GM19455 (cell line): ENCODE results near the gene GPATCH8.
"Not testable (repeated sequence)": the region's sequence is repeated elsewhere in the genome, so short reads cannot be mapped to it uniquely, and the experiment has no call there.

ENCODE experiments used
- ATAC-seq: cut with Tn5 transposase; IDR thresholded peaks from one replicate; pipeline ENCODE4 v1.9.1; 2021; ENCODE audit not compliant: unreplicated experiment

The GPATCH8 gene

GRCh38 chr17:44527954-44528353 is 24.7 kb upstream of the GPATCH8 start:
- ATAC-seq, result no peak

- no peak for ATAC-seq
Observed at GRCh38 chr17:44527102-44527501, 23.9 kb upstream of the GPATCH8 start.

DNA sequence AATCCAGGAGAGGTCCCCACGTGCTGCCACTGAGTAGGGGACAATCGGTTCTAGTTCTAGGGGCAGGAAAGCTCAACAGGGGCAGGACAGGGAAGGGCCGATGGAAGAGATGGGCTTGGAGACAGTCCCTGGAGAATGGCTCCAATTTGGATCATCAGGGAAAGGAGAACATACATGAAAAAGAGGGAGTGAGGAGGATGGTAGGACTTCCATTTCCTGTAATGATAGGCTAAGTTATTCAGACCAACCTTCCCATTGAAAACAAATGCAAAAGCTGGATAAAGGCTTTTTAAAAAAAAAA is 20.4 kb upstream of the GPATCH8 start:
- no peak for ATAC-seq

- ATAC-seq, result no peak
Observed at GRCh38 chr17:44522883-44523671, 19.9 kb upstream of the GPATCH8 start.

GRCh38 chr17:44518032-44518431 is 14.8 kb upstream of the GPATCH8 start:
- no peak for ATAC-seq

DNA sequence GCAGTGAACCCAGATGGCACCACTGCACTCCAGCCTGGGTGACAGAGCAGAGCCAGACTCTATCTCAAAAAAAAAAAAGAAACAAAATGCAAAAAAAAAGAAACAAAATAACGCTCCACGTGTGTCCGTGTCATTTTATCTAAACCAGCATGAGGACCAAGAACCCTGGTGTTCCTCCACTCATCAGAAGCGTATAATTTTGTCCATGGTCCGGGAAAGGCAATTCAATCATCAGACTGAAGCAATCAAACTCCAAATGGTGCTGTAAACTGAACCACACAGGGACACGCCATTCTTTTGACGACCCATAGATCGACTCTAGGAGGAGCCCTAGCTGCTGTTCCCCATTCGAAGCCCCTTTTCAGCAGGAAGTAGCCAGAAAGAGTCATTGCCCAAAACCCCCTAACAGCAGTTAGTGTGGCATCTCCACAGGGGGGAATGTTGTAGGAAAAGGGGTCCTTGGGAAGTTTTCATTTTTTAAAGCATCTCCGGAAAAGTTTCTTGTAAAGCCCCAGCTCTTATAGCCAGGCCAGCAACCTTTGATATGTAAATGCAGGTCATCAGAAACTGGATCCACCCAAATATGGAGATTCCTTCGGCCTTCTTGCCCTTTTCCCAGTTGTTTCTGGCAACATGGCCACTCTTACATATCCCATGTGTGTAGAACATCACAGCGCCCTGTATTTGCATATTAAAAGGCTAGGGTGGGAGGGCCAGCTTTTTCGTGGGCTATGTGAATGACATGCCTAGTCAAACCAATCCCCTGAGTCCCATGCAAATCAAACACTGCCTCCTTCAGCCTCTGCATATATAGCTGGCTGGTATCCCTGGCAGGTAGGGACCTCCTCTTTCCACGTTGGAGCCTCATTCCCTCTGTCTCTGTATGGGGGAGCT is 8.3 kb upstream of the GPATCH8 start:
- ATAC-seq, result not testable (repeated sequence)

- ATAC-seq, result not testable (repeated sequence)
Observed at GRCh38 chr17:44506939-44507604, 3.9 kb upstream of the GPATCH8 start.

DNA sequence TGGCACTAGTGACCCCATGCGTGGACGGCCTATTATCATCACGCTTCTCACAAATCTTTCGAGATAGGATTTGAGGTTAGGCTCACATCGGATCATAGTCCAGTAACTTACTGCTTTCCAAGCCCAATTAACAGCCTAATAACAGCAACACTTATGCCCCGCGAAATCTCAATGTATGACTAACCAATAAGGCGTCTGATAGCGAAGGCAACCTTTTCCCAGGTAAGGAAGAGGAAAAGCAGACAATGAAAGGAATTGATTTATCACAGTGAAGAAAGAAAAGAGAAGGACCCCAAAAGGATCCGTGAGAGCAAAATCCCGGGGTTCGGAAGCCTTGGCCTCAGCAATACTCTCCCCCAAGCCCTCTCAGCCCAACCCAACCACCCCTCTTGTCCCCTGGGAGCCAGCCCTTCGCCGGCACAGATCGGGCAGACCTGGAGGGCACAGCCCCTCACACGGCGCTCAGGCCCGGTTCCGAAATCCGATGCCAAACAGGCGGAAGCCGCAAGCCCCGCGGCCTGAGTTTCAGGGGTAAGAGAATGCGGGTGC is 534 bp downstream of the GPATCH8 start:
- no peak for ATAC-seq

GRCh38 chr17:44501866-44502375 is 1.3 kb downstream of the GPATCH8 start:
- ATAC-seq, result no peak

GRCh38 chr17:44499722-44500121 is 3.5 kb downstream of the GPATCH8 start:
- ATAC-seq, result no peak

DNA sequence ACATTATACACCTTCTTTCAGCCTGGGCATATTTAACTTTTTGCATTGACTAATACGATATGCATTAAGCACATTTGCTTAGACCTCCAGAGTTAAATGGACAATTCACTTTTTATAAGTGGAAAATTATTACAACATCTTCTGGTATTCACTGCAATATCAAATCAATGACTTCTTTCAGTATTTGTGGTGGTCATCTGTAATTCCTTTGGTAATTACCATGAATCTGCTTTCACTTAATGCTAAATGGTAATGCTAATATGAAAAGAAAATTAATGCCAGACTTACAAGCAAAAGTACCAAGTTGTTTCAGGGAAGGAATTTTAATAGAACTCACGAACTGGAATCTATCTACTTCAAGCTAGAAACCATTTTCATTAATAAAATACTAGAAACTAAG is 6.4 kb downstream of the GPATCH8 start:
- ATAC-seq, result no peak

GRCh38 chr17:44493339-44493738 is 9.9 kb downstream of the GPATCH8 start:
- ATAC-seq, result no peak

- no peak for ATAC-seq
Observed at GRCh38 chr17:44492706-44493272, 10.4 kb downstream of the GPATCH8 start.

- no peak for ATAC-seq
Observed at GRCh38 chr17:44489581-44489980, 13.6 kb downstream of the GPATCH8 start.

DNA sequence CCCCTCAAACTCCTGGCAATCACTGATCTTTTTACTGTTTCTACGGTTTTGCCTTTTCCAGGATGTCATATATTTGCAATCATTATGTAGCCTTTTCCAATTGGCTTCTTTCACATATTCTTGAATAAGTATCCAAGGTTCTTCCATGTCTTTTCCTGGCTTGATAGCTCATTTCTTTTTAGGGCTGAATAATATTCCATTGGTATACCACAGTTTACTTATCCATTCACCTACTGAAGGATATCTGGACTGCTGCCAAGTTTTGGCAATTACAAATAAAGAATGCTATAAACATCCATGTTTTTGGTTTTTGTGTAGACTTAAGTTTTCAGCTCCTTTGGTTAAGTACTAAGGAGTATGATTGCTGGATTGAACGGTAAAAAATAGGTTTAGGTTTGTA is 16.0 kb downstream of the GPATCH8 start:
- no peak for ATAC-seq

GRCh38 chr17:44473367-44473766 is 29.8 kb downstream of the GPATCH8 start:
- no peak for ATAC-seq

- ATAC-seq, result no peak
Observed at GRCh38 chr17:44469676-44470075, 33.5 kb downstream of the GPATCH8 start.

DNA sequence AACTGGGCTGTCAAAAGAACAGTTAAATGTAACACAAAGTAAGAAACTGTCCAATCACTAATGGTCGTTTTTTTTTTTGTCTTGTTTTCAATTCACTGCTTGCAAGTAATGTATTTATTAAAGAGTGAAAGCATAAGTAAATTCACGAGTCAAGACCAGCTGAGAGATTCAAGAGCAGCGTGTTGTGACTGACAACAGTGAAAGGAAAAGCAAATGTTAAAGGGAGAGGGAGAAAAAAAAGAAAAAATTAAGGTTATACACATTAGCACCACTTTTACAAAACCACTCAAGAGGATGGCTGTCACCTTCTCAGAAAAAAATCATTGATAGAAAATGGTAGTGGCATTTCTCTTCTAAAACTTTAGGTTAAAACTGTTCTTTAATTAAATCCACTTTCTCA is 36.1 kb downstream of the GPATCH8 start:
- ATAC-seq, result no peak

DNA sequence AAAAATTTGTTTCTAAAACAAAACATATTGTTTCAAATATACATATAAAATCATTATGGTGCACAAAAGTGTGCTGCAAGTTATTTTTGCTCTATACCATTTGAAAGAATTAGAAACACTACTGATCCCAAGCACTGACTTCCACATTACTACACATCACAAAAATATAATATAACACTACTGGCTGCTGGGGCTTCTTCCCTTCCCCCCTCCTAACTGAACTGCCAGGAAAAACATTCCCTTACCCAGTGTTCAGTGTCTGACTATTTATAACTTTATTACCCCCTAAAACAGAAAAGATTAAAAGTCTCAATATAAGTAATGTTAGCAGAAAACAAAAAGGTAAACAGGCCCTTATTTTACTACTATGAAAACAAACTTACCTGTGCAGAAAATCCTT is 36.9 kb downstream of the GPATCH8 start:
- no peak for ATAC-seq

DNA sequence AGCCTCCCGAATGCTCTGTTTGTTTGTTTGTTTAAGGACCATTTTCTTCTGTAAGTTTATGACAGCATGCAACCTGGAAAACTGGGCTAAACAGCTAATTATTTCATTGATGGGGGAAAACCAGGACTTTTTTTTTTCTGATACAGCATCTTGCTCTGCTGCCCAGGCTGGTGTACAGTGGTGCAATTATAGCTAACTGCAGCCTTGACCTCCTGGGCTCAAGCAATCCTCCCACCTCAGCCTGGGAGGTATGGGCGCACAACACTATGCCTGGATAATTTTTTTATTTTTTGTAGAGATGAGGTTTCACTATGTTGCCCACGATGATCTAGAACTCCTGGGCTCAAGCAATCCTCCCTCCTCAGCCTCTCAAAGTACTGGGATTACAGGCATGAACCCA is 37.3 kb downstream of the GPATCH8 start:
- ATAC-seq, result no peak

- no peak for ATAC-seq
Observed at GRCh38 chr17:44465276-44465675, 37.9 kb downstream of the GPATCH8 start.
